Sigmoid colon (tissue), 7 donors: Measurements from ENCODE around the gene RTN4RL2. TPM values are rescaled to one million over a fixed set of nuclear protein-coding genes. Genes with fewer than 3 reads are reported as not detected.

ENCODE experiments used
- DNase-seq: peaks from one replicate; pipeline ENCODE4 v3.0.0-alpha.2; 2019
- H3K27ac ChIP-seq, 4 donors: fragments of 200-600 bp; sonication (generic); one replicate each; pipeline ENCODE4 v1.5.1; 2016 to 2019; ENCODE audit warnings: mild to moderate bottlenecking in 1 of 4
- H3K27me3 ChIP-seq, 3 donors: fragments of 200-600 bp; sonication (generic); one replicate each; pipeline ENCODE4 v1.5.1; 2019; ENCODE audit warnings: mild to moderate bottlenecking in 1 of 3
- H3K36me3 ChIP-seq, 4 donors: fragments of 200-600 bp; sonication (generic); one replicate each; pipeline ENCODE4 v1.5.1; 2016 to 2019
- H3K4me1 ChIP-seq, 4 donors: fragments of 200-600 bp; sonication (generic); one replicate each; pipeline ENCODE4 v1.5.1; 2017 to 2019
- H3K4me3 ChIP-seq, 4 donors: fragments of 200-600 bp; sonication (generic); one replicate each; pipeline ENCODE4 v1.5.1; 2017 to 2019; ENCODE audit warnings: mild to moderate bottlenecking in 2 of 4, moderate library complexity in 1 of 4
- H3K9me3 ChIP-seq, 4 donors: fragments of 200-600 bp in 3 of 4; sonication (generic) in 3 of 4; one replicate each; pipeline versions ENCODE4 v1.5.1 to v1.6.1; 2013 to 2019
- EP300 ChIP-seq, 4 donors: sonication (generic); formaldehyde crosslinking; IDR thresholded peaks; one replicate each; pipeline ENCODE4 v1.6.1; 2017; ENCODE audit warnings: antibody characterized with exemption in 4 of 4
- POLR2A ChIP-seq, 2 donors: fragments of 450-650 bp; IDR thresholded peaks; one replicate each; pipeline ENCODE4 v1.6.1; 2016; ENCODE audit warnings: antibody characterized with exemption in 2 of 2, mild to moderate bottlenecking in 2 of 2, moderate library complexity in 2 of 2
- POLR2AphosphoS5 ChIP-seq, 4 donors: sonication (generic); formaldehyde crosslinking; IDR thresholded peaks; one replicate each; pipeline ENCODE4 v1.6.1; 2017; ENCODE audit warnings: antibody characterized with exemption in 4 of 4
- WGBS, 2 donors: extraction: QIAGEN DNeasy Blood & Tissue Kit; methylation state at CpG; one replicate each; pipeline ENCODE4 v1.1.7; 2013; 5-methylcytosine and 5-hydroxymethylcytosine counted together
- intact Hi-C: fragments of 100-400 bp; cut with DNase I; formaldehyde crosslinking; loops from one replicate; pipeline ENCODE4 v1.15.1; 2023
- polyA plus RNA-seq, 3 donors: library from polyadenylated mRNA; stranded (reverse); fragments of 200-250 nt; gene quantifications; one replicate each; pipeline ENCODE4 v1.2.3, GENCODE V29; 2013
- total RNA-seq, 4 donors: library from RNA; depleted of rRNA; stranded (reverse); fragments of >200 nt; gene quantifications; one replicate each; pipeline ENCODE4 v1.1.0, GENCODE V29; 2016
- TF ChIP-seq, protein P1 (sequence below), 4 experiments: fragments of 450-650 bp in 3 of 4; fragments of 200-600 bp in 1 of 4; IDR thresholded peaks; one replicate each; pipeline ENCODE4 v1.5.1; 2016 to 2019; ENCODE audit warnings: antibody characterized with exemption in 4 of 4, mild to moderate bottlenecking in 3 of 4, moderate library complexity in 2 of 4
- donor health status: healthy with polysubstance abuse.
- donor health status: Bipolar disorder and iron deficiency.
- donor health status: healthy.

The RTN4RL2 gene
- total and polyA plus RNA-seq, 7 donors: 0.41 to 0.66 (median 0.61) TPM; not detected in 3

- peaks cover 0 to 43% (median 37%) of the 10 kb centered on the region in 4 donors for H3K4me1 ChIP-seq
- intact Hi-C loops: loop anchor here (5.0 kb wide), 1 partner anchor 84 kb away; no protein-coding TSS in a partner anchor
- H3K9me3 ChIP-seq: no peaks in the 10 kb centered on the region
- H3K27ac ChIP-seq: no peak overlapping the region
- 89 to 94% methylated on average over 1 of the region's 1 CpG for WGBS, 2 donors
- H3K4me3 ChIP-seq: no peak overlapping the region
- TF ChIP-seq POLR2A (IDR thresholded peaks at IDR 0.05) (no peak), EP300 (IDR thresholded peaks at IDR 0.05) (no peak), POLR2AphosphoS5 (IDR thresholded peaks at IDR 0.05) (no peak)
- TF ChIP-seq, protein P1, sequence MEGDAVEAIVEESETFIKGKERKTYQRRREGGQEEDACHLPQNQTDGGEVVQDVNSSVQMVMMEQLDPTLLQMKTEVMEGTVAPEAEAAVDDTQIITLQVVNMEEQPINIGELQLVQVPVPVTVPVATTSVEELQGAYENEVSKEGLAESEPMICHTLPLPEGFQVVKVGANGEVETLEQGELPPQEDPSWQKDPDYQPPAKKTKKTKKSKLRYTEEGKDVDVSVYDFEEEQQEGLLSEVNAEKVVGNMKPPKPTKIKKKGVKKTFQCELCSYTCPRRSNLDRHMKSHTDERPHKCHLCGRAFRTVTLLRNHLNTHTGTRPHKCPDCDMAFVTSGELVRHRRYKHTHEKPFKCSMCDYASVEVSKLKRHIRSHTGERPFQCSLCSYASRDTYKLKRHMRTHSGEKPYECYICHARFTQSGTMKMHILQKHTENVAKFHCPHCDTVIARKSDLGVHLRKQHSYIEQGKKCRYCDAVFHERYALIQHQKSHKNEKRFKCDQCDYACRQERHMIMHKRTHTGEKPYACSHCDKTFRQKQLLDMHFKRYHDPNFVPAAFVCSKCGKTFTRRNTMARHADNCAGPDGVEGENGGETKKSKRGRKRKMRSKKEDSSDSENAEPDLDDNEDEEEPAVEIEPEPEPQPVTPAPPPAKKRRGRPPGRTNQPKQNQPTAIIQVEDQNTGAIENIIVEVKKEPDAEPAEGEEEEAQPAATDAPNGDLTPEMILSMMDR (IDR thresholded peaks at IDR 0.05): no peak
- H3K36me3 ChIP-seq: no peaks in the 10 kb centered on the region
- no peaks in the 10 kb centered on the region for H3K27me3 ChIP-seq
- DNase-seq: no peak
These were observed 29.4 kb upstream of the RTN4RL2 start for GRCh38 chr11:57430952-57431351.

GRCh38 chr11:57432149-57432561, 28.2 kb upstream of the RTN4RL2 start:
- intact Hi-C loops: loop anchor here (5.0 kb wide), 1 partner anchor 85 kb away; no protein-coding TSS in a partner anchor
- TF ChIP-seq POLR2A (IDR thresholded peaks at IDR 0.05) (no peak), EP300 (IDR thresholded peaks at IDR 0.05) (no peak), POLR2AphosphoS5 (IDR thresholded peaks at IDR 0.05) (no peak)
- TF ChIP-seq, protein P1 (IDR thresholded peaks at IDR 0.05): no peak
- H3K4me3 ChIP-seq: no peak overlapping the region
- no peaks in the 10 kb centered on the region for H3K36me3 ChIP-seq
- H3K9me3 ChIP-seq: no peaks in the 10 kb centered on the region
- no peaks in the 10 kb centered on the region for H3K27me3 ChIP-seq
- DNase-seq: no peak
- peaks cover 0 to 31% (median 25%) of the 10 kb centered on the region in 4 donors for H3K4me1 ChIP-seq
- H3K27ac ChIP-seq: no peak overlapping the region
- 62 to 65% methylated on average over 5 of the region's 5 CpGs for WGBS, 2 donors

DNA sequence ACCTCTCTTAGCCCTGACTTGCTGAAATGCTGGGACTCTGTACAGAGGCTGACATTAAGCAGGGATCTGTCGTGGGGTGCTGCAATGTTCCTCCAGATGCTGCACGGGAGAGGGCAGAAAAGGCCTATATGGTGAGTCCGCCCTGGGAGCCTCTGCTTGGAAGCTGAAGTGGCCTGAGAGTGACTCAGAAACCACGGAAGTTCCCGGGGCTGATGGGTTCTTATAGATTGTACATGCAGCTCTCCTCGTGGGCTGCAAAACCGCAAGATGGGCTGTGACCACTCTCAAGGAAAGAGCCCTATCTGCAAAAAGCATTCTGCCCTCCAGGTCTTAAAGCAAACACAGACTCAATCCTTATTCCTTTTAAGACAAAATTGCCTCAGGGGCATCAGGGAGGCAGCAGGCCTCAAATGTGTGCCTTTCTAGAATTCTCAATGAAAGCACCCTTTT, 27.6 kb upstream of the RTN4RL2 start:
- Histone ChIP-seq H3K9me3 (no peaks in the 10 kb centered on the region), H3K27me3 (no peaks in the 10 kb centered on the region), H3K27ac (no peak overlapping the region), H3K4me1 (peaks cover 0 to 25% (median 19%) of the 10 kb centered on the region in 4 donors), H3K36me3 (no peaks in the 10 kb centered on the region), H3K4me3 (no peak overlapping the region)
- WGBS, 2 donors: 58 to 82% methylated on average over 7 of the region's 7 CpGs
- intact Hi-C loops: loop anchor here (5.0 kb wide), 1 partner anchor 85 kb away; no protein-coding TSS in a partner anchor
- no peak for DNase-seq
- TF ChIP-seq EP300 (IDR thresholded peaks at IDR 0.05): no peak
- TF ChIP-seq POLR2AphosphoS5 (IDR thresholded peaks at IDR 0.05): no peak
- TF ChIP-seq POLR2A (IDR thresholded peaks at IDR 0.05): no peak
- TF ChIP-seq, protein P1 (IDR thresholded peaks at IDR 0.05): no peak

GRCh38 chr11:57434640-57435546, 25.4 kb upstream of the RTN4RL2 start:
- Histone ChIP-seq H3K27me3 (no peaks in the 10 kb centered on the region), H3K9me3 (no peaks in the 10 kb centered on the region), H3K36me3 (no peaks in the 10 kb centered on the region), H3K4me1 (peaks cover 0 to 19% (median 13%) of the 10 kb centered on the region in 4 donors), H3K27ac (peak overlapping the region in 3 of 4 donors; percentile 48 to 64 (median 51)), H3K4me3 (no peak overlapping the region)
- no peak for DNase-seq
- TF ChIP-seq POLR2AphosphoS5 (IDR thresholded peaks at IDR 0.05): peak; percentile 42 to 69 (median 62)
- TF ChIP-seq POLR2A (IDR thresholded peaks at IDR 0.05): no peak
- intact Hi-C loops: loop anchor here (5.0 kb wide), 1 partner anchor 88 kb away; no protein-coding TSS in a partner anchor
- 78 to 80% methylated on average over 15 of the region's 15 CpGs for WGBS, 2 donors

DNA sequence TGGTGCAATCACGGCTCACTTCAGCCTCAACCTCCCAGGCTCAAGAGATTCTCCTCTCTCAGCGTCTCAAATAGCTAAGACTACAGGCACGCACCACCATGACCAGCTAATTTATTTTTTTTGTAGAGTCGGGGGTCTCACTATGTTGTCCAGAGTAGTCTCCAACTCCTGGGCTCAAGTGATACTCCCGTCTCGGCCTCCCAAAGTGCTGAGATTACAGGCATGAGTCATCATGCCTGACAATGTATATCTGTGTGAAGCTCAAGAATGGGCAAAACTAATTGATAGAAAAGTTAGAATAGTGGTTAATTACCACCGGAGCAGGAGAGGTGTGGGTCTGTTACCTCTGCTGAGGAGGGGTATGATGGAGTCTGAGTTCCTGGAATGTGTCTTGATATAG, 24.3 kb upstream of the RTN4RL2 start:
- H3K36me3 ChIP-seq: no peaks in the 10 kb centered on the region
- intact Hi-C loops: no loop called here
- TF ChIP-seq POLR2A (IDR thresholded peaks at IDR 0.05): no peak
- TF ChIP-seq, protein P1 (IDR thresholded peaks at IDR 0.05): no peak
- no peak for TF ChIP-seq EP300 (IDR thresholded peaks at IDR 0.05)
- TF ChIP-seq POLR2AphosphoS5 (IDR thresholded peaks at IDR 0.05): no peak
- no peak overlapping the region for H3K4me3 ChIP-seq
- H3K9me3 ChIP-seq: no peaks in the 10 kb centered on the region
- H3K4me1 ChIP-seq: peaks cover 0 to 19% (median 13%) of the 10 kb centered on the region in 4 donors
- H3K27me3 ChIP-seq: no peaks in the 10 kb centered on the region
- DNase-seq: no peak
- WGBS, 2 donors: 89 to 94% methylated on average over 7 of the region's 7 CpGs
- H3K27ac ChIP-seq: no peak overlapping the region
